Caki2 (cell line): ENCODE measurements around the gene GNB1L. TPM values are rescaled to one million over a fixed set of nuclear protein-coding genes. Genes with fewer than 3 reads are reported as not detected.
"Not testable (repeated sequence)": the region's sequence is repeated elsewhere in the genome, so short reads cannot be mapped to it uniquely, and the experiment has no call there.

Experiments
- DNase-seq: peaks from one replicate; pipeline ENCODE4 v3.0.0-alpha.2; 2015; ENCODE audit warnings: low read depth
- in situ Hi-C: cut with HindIII; loops from 2 replicates; pipeline ENCODE4 v1.10.0; 2016; ENCODE audit warnings: low sequenced_read_pairs, low pct_unique_long_range_greater_than_20kb, mixed read lengths
- total RNA-seq: library from RNA; depleted of rRNA; stranded (reverse); fragments of >200 nt; shearing (Covaris generic); gene quantifications from 2 replicates; pipeline ENCODE4 v1.2.3, GENCODE V29; 2014; ENCODE audit warnings: low replicate concordance

Gene GNB1L
- total RNA-seq, 1 experiment from 2014 or later, result 42.7 TPM

DNA sequence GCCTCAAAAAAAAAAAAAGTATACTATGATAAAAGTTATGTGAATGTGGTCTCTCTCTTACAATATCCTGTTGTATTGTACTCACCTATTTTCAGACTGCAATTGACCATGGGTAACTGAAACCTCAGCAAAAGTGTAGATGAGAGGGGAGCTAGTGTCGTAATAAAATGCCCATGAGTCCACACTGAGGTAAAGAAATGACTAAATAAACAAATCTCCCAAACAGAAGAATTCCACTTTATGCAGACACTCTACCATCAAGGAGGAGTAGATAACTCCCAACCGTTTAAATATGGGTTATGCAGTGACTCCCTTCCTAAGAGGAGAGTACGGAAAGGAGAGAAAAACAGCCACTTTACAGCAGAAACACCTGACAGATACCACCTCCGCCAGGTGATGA is 14.6 kb downstream of the GNB1L start:
- in situ Hi-C loops, result no loop called here
- no peak for DNase-seq

DNA sequence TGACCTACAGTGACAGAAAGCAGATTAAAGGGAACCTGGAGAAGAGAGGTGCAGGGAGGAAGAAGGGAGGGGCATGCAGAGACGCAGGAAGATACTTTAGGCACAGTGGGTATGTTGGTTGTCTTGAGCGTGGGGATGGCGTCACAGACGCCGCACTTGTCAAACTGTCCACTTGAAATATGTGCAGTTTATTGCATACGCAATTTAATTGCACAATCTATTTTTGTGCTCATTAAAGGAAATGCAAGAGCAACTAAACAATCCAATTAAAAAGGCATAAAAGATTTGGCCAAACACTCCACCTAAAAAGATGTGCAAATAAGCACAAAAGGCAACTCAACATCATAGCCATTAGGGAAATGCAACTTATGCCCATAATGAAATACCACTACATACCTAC is 16.8 kb downstream of the GNB1L start:
- in situ Hi-C loops, result loop anchor here (10.0 kb wide), 1 partner anchor 83 kb away; no protein-coding TSS in a partner anchor
- DNase-seq, result no peak

DNA sequence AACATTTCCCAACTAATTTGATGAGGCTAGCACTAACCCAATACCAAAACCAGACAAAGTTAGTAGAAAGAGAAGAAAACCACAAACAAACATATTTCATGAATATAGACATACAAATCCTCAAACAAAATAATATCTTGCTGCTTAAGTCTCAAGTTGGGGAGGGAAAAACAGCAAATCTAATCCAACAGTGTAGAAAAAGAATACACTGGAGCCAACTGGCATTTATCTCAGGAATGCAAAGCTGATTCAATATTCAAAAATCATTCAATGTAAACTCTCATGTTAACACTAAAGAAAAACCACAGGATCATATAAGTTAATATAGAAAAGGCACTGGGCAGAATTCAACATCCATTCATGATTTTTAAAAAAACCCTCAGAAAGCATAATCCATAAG is 18.2 kb downstream of the GNB1L start:
- no peak for DNase-seq
- in situ Hi-C loops, result loop anchor here (10.0 kb wide), 1 partner anchor 82 kb away; no protein-coding TSS in a partner anchor

DNA sequence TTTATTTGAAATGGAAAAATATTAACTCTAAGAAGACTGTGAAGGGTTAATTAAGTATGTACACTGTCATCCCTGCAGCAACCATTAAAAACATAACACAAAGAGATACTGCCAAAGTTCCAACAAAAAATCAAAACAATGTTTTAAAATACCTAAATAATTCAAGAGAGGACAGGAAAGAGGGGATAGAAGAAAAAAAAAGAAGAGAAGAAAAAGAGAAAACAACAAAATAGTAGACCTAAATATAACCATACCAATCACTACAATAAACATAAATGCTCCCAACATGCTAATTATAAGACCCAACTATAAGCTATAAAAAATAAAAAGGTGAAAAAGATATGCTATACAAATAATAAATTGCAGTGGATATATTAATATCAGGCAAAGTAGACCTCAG is 20.1 kb downstream of the GNB1L start:
- no peak for DNase-seq
- in situ Hi-C loops, result loop anchor here (10.0 kb wide), 1 partner anchor 80 kb away; no protein-coding TSS in a partner anchor

DNA sequence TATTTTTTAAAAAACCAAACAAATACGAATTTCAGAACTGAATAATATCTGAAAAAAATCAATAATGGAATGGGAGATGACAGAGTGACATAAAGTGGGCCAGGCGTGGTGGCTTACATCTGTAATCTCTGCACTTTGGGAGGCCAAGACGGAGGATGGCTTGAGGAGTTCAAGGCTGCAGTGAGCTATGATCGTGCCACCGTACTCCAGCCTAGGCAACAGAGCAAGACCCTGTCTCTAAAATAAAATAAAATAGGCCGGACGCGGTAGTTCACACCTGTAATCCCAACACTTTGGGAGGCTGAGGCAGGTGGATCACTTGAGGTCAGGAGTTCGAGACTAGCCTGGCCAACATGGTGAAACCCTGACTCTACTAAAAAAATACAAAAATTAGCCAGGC is 21.3 kb downstream of the GNB1L start:
- in situ Hi-C loops, result loop anchor here (10.0 kb wide), 1 partner anchor 79 kb away; no protein-coding TSS in a partner anchor
- DNase-seq, result not testable (repeated sequence)

DNA sequence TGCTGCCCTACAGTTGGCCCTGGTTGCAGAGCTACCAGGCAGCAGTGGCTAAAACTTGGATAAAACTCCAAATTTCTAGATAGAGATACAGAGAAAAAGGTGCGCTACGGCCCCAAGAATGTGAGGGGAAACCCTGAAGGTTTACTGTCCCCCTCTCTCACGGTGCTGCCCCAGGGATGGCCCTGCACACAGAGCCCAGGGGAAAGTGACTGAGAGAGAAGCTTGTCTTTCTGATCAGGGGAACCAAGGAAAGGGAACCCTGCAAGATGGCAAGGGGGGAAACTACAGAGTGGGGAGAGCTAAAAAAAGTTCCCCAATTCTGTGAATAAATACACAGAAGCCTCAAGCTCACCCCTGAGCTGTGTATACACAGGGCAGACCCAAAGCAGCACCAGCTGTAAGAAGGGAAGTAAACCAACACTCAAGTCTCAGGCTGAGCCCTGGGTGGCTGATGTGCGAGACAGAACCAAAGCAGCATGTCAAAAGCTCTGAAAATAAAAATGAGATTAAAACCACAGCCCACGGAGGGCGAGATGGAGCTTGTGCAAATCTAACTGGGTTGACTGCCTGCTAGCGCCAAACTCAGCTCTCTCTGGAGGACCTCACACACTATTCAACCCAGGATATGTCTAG is 22.1 kb downstream of the GNB1L start:
- in situ Hi-C loops, result loop anchor here (10.0 kb wide), 1 partner anchor 78 kb away; no protein-coding TSS in a partner anchor
- DNase-seq, result no peak

DNA sequence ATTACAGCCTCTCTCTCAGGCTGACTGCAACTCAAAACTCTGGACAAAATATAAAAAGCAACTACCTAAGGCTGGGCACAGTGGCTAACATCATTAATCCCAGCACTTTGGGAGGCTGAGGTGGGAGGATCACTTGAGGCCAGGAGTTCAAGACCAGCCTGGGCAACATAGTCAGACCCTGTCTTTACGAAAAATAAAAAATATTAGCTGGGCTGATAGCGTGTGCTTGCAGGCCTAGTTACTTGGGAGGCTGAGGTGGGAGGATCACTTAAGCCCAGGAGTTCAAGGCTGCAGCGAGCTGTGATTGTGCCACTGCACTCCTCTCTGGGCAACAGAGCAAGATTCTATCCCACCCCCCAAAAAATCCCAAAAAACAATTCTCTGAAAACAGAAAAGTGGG is 22.7 kb downstream of the GNB1L start:
- DNase-seq, result not testable (repeated sequence)
- in situ Hi-C loops, result loop anchor here (10.0 kb wide), 1 partner anchor 77 kb away; no protein-coding TSS in a partner anchor

DNA sequence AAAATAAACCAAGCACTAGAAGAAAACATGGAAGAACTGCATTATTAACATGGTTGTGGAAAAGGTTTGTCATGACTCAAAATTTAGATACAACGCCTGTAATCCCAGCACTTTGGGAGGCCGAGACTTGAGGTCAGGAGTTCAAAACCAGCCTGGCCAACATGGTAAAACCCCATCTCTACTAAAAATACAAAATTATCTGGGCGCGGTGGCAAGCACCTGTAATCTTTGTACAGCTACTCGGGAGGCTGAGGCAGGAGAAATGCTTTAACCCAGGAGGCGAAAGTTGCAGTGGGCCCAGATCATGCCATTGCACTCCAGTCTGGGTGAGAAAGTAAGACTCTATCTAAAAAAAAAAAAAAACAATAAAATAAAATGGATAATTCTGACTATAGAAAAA is 23.7 kb downstream of the GNB1L start:
- in situ Hi-C loops, result loop anchor here (10.0 kb wide), 1 partner anchor 76 kb away; no protein-coding TSS in a partner anchor
- DNase-seq, result no peak

DNA sequence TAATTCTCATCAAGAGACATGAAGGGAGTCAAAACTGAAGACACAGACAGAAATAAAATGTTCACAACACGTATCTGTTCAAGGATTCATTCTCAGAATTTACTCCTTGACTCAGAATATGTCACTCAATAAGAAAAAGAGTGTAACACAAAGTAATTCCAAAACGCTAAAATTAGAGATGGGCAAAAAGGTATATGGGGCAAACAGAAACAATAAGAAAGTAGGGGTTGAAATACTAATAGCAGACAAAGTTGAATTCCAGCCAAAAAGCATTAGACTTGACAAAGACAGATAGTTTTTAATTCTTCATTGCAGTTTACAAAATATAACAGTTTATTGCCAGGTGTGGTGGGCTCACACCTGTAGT is 26.7 kb downstream of the GNB1L start:
- in situ Hi-C loops, result no loop called here
- no peak for DNase-seq

DNA sequence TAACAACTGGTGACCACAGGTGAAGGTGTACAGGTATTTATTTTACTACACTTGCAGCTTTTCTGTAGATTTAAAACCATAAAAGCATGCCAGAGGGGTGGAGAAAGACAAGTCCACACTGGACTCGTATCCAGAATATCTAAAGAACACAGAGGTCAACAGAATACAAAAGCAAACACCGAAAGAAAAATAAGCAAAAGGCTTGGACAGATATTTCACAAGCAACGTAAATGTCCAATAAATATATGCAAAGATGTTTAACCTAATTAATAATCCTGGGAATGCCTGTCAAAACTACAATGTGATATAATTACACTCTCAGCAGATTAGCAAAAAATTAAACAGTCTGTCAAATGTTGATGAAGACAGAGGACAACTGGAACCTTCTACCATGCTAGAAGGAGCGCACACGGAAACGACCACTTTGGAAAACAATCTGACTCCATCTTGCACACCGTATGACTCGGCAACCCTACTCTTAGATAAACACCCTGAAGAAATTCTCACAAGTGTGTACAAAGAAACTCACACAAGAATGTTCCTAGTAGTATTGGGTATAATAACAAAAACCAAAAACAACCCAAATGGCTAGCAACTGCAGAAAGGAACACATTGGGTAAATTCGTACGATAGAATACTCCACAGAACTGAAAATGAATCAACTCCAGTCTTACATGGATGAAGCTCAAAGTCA is 27.2 kb downstream of the GNB1L start:
- DNase-seq, result no peak
- in situ Hi-C loops, result no loop called here

DNA sequence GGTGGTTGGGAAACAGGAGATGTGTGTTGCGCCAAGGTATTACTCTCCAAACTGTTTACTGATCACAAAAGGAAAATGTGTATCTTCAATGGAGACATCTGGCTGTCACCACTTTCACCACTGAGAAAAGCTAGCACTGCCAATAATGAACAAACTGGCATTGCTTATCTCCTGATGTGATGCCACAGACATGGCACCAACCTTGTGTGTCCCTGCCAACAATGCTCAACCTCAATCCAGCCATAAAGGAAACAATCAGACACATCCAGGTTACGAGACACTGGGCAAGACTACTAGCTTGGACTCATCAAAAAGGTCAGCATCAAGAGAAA is 28.1 kb downstream of the GNB1L start:
- DNase-seq, result no peak
- in situ Hi-C loops, result no loop called here

DNA sequence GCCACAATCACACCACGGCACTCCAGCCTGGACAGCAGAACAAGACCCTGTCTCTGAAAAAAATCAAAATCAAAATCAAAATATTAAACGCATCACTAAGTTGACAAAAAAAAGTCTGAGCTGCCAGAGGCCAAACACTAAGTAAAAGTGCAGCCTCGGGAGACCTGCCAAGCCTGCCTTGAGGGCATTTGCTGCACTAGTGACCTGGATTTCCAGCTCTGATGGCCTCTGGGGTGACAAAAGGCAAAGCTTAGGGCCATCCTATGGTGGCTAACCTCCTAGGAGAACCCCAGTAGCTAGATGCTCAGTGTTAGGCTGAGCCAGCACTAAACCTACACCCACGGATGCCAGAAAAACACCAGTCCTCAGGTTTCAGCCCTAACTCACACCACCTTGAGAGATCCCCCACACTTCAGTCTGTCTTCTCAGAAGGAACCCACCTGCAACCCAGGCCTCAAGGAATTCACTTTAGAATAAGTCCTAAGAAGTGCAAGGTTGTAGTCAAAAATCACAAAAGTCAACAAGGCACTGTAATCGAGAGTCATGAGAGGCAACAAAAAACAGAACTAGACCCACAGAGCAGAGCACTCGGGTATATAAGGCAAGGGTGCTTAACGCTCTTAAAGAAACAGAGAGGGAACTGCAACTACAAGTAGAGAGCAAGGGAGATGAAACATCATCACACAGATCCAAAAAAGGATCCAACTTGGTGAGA is 28.6 kb downstream of the GNB1L start:
- in situ Hi-C loops, result no loop called here
- no peak for DNase-seq

DNA sequence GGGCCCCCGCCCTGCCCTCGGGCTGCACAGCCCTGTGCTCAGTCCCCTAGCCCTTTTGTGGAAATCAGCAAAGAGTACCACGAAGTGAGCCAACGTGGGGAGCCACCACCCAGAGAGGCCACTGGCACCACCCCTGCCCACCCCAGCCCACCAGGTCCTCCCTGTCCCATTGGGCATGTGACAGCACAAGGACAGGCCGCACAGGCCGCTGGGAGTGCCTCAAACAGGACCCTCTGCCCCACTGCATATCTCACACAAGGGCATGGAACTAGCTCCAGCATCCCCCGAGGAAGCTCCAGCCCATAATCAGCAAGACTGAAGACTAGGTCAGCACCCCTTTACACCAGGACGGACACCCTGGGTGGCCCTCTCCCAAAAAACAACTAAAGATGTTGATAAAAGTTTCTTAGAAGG is 29.7 kb downstream of the GNB1L start:
- DNase-seq, result no peak
- in situ Hi-C loops, result no loop called here

DNA sequence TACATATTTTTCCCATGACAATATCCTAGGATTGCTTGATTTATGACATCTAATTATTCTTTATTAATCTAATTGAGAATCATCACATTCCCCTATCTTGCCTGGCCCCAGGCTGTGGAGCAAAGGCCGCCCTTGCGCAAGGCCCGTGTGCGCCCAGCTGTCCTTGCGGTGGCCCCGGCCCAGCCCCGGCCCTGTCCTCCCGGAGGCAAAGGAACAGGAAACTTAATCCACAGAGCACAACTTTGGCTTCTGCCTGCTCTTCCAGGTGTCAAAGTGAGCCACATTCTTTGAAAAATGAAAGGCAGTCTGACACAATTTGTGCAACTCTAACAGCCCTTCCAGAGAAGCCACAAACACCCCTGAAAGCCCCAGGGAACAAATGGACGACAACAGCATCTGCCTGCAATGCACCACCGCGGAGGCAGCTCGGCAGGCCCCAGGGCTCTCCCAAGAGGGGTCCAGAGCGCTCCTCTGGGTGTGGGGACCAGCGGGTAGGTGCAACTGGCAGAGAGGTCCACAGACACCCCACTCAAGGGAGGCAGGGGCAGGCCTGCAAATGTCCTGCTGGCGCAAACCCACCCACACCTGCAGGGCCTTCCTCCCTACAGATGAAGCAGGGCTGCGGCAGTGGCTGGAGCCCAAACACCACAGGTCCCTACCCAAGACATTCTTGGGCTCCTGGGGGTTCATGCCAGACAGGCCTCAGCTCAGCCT is 30.3 kb downstream of the GNB1L start:
- no peak for DNase-seq
- in situ Hi-C loops, result no loop called here

DNA sequence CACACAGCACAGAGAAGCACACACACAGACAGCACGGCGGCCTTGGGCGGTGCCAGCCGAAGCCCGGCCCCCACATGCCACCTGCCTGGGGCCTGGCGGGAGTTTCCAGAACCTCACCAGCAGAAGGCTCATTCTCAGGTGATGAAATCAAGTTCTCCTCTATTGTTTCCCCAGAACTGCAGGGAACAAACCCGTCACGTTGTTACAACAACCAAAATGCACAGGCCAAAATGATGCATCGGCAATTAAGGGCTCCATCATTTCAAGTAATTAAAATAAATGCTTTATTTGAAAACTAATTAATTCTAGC is 30.8 kb downstream of the GNB1L start:
- no peak for DNase-seq
- in situ Hi-C loops, result no loop called here

DNA sequence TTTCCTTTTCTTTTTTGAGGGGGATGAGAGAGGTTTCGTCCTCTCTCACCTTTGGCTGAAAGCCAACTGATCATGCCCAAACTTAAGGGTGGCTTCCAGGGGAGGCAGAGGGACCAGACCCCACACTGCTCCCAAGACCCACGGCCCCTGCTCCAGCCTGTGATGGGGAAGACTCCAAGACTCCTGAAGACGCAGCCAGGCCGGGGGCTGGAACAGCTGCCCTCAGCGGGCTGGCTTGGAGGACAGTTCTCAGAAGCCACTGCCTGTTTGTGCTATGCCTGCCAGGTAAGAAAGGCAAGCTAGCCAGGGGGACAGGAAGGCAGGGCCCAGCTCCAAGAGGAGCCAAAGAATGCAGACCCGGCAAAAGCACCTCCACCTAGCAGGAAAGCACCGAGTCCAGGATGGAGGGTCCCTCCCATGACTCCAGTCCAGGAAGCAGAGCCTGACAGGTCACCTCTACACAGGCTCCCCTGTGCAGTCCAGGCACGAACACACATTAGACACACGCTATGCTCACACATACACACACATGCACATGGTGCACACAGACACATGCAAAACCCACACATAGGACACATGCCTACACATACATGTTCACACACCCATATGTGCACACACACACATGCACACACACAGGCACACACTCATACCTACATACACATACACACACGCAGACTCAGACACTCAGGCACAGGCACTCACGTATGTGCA is 31.3 kb downstream of the GNB1L start:
- in situ Hi-C loops, result no loop called here
- DNase-seq, result no peak

DNA sequence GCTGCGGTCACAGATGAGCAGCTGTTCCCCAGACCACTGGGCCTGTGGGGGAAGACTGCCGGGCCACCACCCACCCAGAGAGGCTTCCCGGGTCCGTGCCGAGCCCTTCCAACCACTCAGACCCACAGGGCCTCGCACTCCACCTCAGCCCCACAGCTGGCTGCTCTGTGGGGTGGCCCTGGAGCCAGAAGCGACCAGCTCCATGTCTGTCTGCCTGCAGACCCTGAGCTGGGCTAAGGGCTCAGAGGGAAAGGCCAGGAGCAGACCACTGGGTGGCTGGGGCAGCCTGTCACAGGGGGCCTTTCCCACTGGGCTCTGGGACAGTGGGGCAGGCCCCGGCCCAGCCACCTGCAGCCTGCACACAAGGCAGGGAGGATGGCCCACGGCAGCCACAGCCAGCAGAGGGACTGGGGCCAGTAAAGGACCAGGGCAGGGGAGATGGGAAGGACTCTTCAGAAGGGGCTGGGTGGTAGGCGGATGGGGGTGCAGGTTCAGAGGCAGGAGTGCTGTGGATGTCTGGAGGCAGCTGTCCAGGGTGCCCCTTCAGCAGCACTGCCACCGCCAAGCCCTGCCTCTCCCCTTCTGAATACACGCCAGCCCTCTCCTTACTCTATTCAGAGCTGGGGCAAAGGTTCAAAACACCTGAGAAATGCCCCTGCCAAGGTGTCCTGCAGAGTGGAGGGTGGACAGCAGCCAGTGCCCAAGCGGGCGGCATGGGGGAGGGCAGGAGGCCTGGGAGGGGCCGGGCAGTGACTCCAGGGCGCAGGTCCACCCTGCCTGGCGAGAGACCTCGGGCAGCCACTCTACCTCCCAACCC is 32.2 kb downstream of the GNB1L start:
- in situ Hi-C loops, result no loop called here
- DNase-seq, result no peak
